GM12878 (cell line): ENCODE measurements around the gene HVCN1. TPM values are rescaled to one million over a fixed set of nuclear protein-coding genes. Genes with fewer than 3 reads are reported as not detected.

Experiments used
- ATAC-seq: fragments of 200-7000 bp; cut with Tn5 transposase; 3 replicates; pipeline ENCODE4 v1.9.1; 2020; ENCODE audit warnings: mild to moderate bottlenecking, moderate library complexity
- BruUV-seq: library from RNA; stranded (reverse); fragments of 400-500 nt; replicated peaks from 2 replicates; lab custom pipeline; 2021; lab: Mats Ljungman, UMichigan
- CTCF ChIA-PET: fragments of 300-600 bp; sonication (Branson Sonifier 250); formaldehyde crosslinking; extraction: SDS; loops from one replicate; lab custom pipeline; 2021; ENCODE audit warnings: inconsistent platforms; lab: Yijun Ruan, JAX
- POLR2A ChIA-PET: fragments of 350-600 bp; formaldehyde crosslinking; extraction: SDS; loops from one replicate; lab custom pipeline; 2021; ENCODE audit warnings: inconsistent platforms; lab: Charles Lee
- RAD21 ChIA-PET: fragments of 300-600 bp; sonication (Branson Sonifier 250); formaldehyde crosslinking; loops from one replicate; lab custom pipeline; 2023; ENCODE audit warnings: antibody characterized with exemption; ENCODE audit not compliant: unreplicated experiment; lab: Charles Lee
- SMC1A ChIA-PET: fragments of 300-600 bp; sonication (Branson Sonifier 250); formaldehyde crosslinking; loops from one replicate; lab custom pipeline; 2023; ENCODE audit not compliant: unreplicated experiment, uncharacterized antibody; lab: Charles Lee
- DNase-seq: peaks from one replicate; pipeline ENCODE4 v3.0.0-alpha.2; 2011; ENCODE audit warnings: low read depth, low spot score
- FAIRE-seq: peaks from 3 replicates; lab custom pipeline; 2011; peaks lifted over from hg19 to GRCh38; lab: Jason Lieb, UNC
- H2AFZ ChIP-seq: 2 replicates; pipeline ENCODE4 v1.6.0; 2011; ENCODE audit warnings: low read depth, low read length, control low read depth; ENCODE audit not compliant: control insufficient read depth
- H3K27ac ChIP-seq: 2 replicates; pipeline ENCODE4 v1.5.1; 2011; ENCODE audit warnings: control low read depth; ENCODE audit not compliant: control insufficient read depth, insufficient read depth
- H3K27me3 ChIP-seq, 2 experiments: replicated peaks in 1 of 2; 2 replicates each; pipeline versions ENCODE4 v1.6.0 to v1.6.1; 2011; ENCODE audit warnings: low read length in 1 of 2; ENCODE audit not compliant: control insufficient read depth in 2 of 2, insufficient read depth in 2 of 2
- H3K36me3 ChIP-seq, 2 experiments: 2 replicates each; pipeline ENCODE4 v1.5.1; 2011; ENCODE audit warnings: low read length in 1 of 2; ENCODE audit not compliant: control insufficient read depth in 2 of 2, insufficient read depth in 2 of 2
- H3K4me1 ChIP-seq: 2 replicates; pipeline ENCODE4 v1.6.1; 2011; ENCODE audit warnings: mild to moderate bottlenecking, low read length, moderate library complexity, mixed read lengths; ENCODE audit not compliant: control insufficient read depth, insufficient read depth
- H3K4me2 ChIP-seq: 2 replicates; pipeline ENCODE4 v1.6.0; 2011; ENCODE audit warnings: control low read depth; ENCODE audit not compliant: control insufficient read depth, insufficient read depth
- H3K4me3 ChIP-seq: fragments of 200-600 bp; sonication (generic); 2 replicates; pipeline ENCODE4 v1.5.1; 2016
- H3K79me2 ChIP-seq: 2 replicates; pipeline ENCODE4 v1.6.0; 2011; ENCODE audit warnings: low read length; ENCODE audit not compliant: control insufficient read depth, insufficient read depth
- H3K9ac ChIP-seq: 2 replicates; pipeline ENCODE4 v1.8.0; 2011; ENCODE audit warnings: low read length, control low read depth, mixed read lengths; ENCODE audit not compliant: control insufficient read depth, insufficient read depth
- H3K9me3 ChIP-seq: replicated peaks from 3 replicates; pipeline ENCODE4 v1.5.1; 2011; ENCODE audit warnings: mild to moderate bottlenecking, low read length; ENCODE audit not compliant: control insufficient read depth, insufficient read depth
- H4K20me1 ChIP-seq: 2 replicates; pipeline ENCODE4 v1.6.0; 2011; ENCODE audit not compliant: control insufficient read depth, insufficient read depth
- CEBPB ChIP-seq, 2 experiments: fragments of 150-350 bp in 1 of 2; IDR thresholded peaks; 2 replicates each; pipeline ENCODE4 v1.6.1; 2012 to 2014; ENCODE audit warnings: low read depth in 2 of 2, low read length in 2 of 2, borderline replicate concordance in 1 of 2, inconsistent platforms in 1 of 2
- CHD4 ChIP-seq: fragments of 200-600 bp; sonication (generic); IDR thresholded peaks from 2 replicates; pipeline ENCODE4 v1.6.1; 2016; ENCODE audit warnings: mild to moderate bottlenecking
- FOXK2 ChIP-seq: fragments of 450-650 bp; IDR thresholded peaks from 2 replicates; pipeline ENCODE4 v1.6.1; 2017; ENCODE audit warnings: mild to moderate bottlenecking, moderate library complexity
- NBN ChIP-seq: fragments of 450-650 bp; IDR thresholded peaks from 2 replicates; pipeline ENCODE4 v1.6.1; 2016
- POLR2AphosphoS5 ChIP-seq: IDR thresholded peaks from 2 replicates; pipeline ENCODE4 v1.6.1; 2011; ENCODE audit warnings: mild to moderate bottlenecking, low read length, inconsistent platforms
- SIN3A ChIP-seq: IDR thresholded peaks from 2 replicates; pipeline ENCODE4 v1.6.1; 2012; ENCODE audit warnings: low read depth, low read length, improper control_type of control experiment
- ZNF384 ChIP-seq: IDR thresholded peaks from 2 replicates; pipeline ENCODE4 v1.6.1; 2012; ENCODE audit warnings: low read depth, mild to moderate bottlenecking, low read length, improper control_type of control experiment, borderline replicate concordance
- WGBS: methylation state at CpG from one replicate; pipeline ENCODE4 v1.1.6; 2016; ENCODE audit warnings: low lambda C conversion rate; ENCODE audit not compliant: insufficient replicate concordance, insufficient coverage; ENCODE audit errors: missing lambda C conversion rate; 5-methylcytosine and 5-hydroxymethylcytosine counted together
- in situ Hi-C: fragments of 300-500 bp; cut with MboI; formaldehyde crosslinking; loops from 9 replicates; pipeline ENCODE4 v1.14.3; 2018; ENCODE audit warnings: mixed read lengths
- intact Hi-C: fragments of 100-400 bp; cut with micrococcal nuclease; formaldehyde crosslinking; loops from one replicate; pipeline ENCODE4 v1.14.2; 2022; ENCODE audit not compliant: unreplicated experiment
- polyA plus RNA-seq, 11 experiments: library from polyadenylated mRNA; depleted of rRNA in 4 of 11; unstranded in 6 of 11; stranded (reverse) in 5 of 11; fragments of >200 nt; fragmentation: Nextera tagmentation in 4 of 11; fragmentation: Illumina TruSeq in 1 of 11; extraction: Ambion mirVana in 4 of 11; extraction: Trizol in 1 of 11; gene quantifications; 1 replicate in 1 of 11; 2 replicates in 10 of 11; pipeline versions ENCODE4 v1.2.1 to v1.2.3, GENCODE V29; 2011 to 2016; ENCODE audit warnings: inconsistent platforms in 2 of 11, missing spikeins in 2 of 11, low read depth in 1 of 11
- total RNA-seq, 4 experiments: library from RNA; depleted of rRNA in 3 of 4; stranded (reverse); fragments of >200 nt in 3 of 4; fragmentation: Illumina TruSeq in 1 of 4; extraction: Trizol in 1 of 4; gene quantifications; 2 replicates each; pipeline versions ENCODE4 v1.2.1 to v1.2.3, GENCODE V29; 2013 to 2021
- TF ChIP-seq, protein P1 (sequence below): fragments of 450-650 bp; IDR thresholded peaks from 2 replicates; pipeline ENCODE4 v1.6.1; 2016; ENCODE audit warnings: mild to moderate bottlenecking

HVCN1 gene
- total and polyA plus RNA-seq, 10 of the 15 experiments (the other 5 are each of a cell fraction or from before 2014, with no cell fraction given), result 27.8 to 181 (median 103) TPM

DNA sequence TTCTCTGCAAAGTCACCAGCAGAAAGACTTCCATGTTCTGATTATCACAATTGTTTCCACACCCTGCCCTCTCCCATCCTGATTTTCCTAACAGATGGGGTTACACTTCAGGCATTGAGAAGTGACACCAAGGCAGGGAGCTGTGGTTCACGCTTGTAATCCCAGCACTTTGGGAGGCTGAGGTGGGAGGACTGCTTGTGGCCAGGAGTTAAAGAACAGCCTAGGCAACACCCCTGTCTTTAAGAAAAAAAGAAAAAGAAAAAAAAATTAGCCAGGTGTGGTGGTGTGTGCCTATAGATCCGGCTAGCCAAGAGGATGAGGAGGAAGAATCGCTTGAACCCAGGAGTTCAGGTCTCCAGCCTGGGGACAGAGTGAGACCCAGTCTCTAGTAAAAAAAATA lies 48.6 kb upstream of the HVCN1 start:
- FAIRE-seq, result no peak
- Histone ChIP-seq H4K20me1 (peaks cover 14% of the 10 kb centered on the region), H3K27ac (no peak overlapping the region), H3K4me2 (peak overlapping the region; percentile 91; the same call in 1 of the 2 replicates), H3K4me3 (peak overlapping the region; percentile 63; the same call in 1 of the 2 replicates), H3K27me3 (no peaks in the 10 kb centered on the region), H2AFZ (no peak overlapping the region)
- no peak; the same call in 2 of the 3 replicates for ATAC-seq
- ChIA-PET CTCF (no interaction called here), SMC1A (interaction anchor here (0.8 to 6.3 kb wide), 7 partner anchors 8 to 269 kb away, joined by 3 to 55 read pairs (median 4); partner anchors contain the start of gene FAM216A), RAD21 (interaction anchor here (1.1 to 3.0 kb wide), 3 partner anchors 10 to 132 kb away, joined by 4 to 8 read pairs (median 6); no protein-coding TSS in a partner anchor)
- BruUV-seq, result no TSS peak
- TF ChIP-seq POLR2AphosphoS5 (no peak), ZNF384 (0 out of 2 replicates have a peak, but pooled peaks have one; percentile 42), SIN3A (no peak), CEBPB (IDR thresholded peaks at IDR 0.05; ENCODE audit: borderline replicate concordance in 1 of 2, low read depth in 2 of 2, low read length in 2 of 2) (no peak), CHD4 (no peak), NBN (no peak), FOXK2 (no peak)
- TF ChIP-seq, protein P1, sequence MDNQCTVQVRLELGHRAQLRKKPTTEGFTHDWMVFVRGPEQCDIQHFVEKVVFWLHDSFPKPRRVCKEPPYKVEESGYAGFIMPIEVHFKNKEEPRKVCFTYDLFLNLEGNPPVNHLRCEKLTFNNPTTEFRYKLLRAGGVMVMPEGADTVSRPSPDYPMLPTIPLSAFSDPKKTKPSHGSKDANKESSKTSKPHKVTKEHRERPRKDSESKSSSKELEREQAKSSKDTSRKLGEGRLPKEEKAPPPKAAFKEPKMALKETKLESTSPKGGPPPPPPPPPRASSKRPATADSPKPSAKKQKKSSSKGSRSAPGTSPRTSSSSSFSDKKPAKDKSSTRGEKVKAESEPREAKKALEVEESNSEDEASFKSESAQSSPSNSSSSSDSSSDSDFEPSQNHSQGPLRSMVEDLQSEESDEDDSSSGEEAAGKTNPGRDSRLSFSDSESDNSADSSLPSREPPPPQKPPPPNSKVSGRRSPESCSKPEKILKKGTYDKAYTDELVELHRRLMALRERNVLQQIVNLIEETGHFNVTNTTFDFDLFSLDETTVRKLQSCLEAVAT, result 0 out of 2 replicates have a peak, but pooled peaks have one; percentile 1
- TF ChIP-seq, all 136 proteins: peak for 2
- Histone ChIP-seq H3K9me3 (no peaks in the 10 kb centered on the region), H3K4me1 (peaks cover 9% of the 10 kb centered on the region; the same call in 1 of the 2 replicates), H3K79me2 (peaks cover 97% of the 10 kb centered on the region), H3K9ac (no peak overlapping the region), H3K36me3 (peaks cover under 1 to 1% of the 10 kb centered on the region in 2 experiments; a peak in 1 of 4 replicates)
- in situ Hi-C loops, result no loop called here
- intact Hi-C loops, result no loop called here
- POLR2A ChIA-PET, result interaction anchor here (0.7 to 1.6 kb wide), 4 partner anchors 20 to 247 kb away, joined by 3 to 5 read pairs (median 4); no protein-coding TSS in a partner anchor
- 31% methylated on average over 3 of the region's 3 CpGs for WGBS
- no peak for DNase-seq
